NCI-H2171 treated with DMSO at 0.1 percent for 48 hours (cell line): ENCODE measurements around the gene DLG2.
A peak's percentile ranks its signal among the peaks of the same experiment; 100 is the strongest.

Source experiments
- DNase-seq: peaks from one replicate; lab custom pipeline; 2025; lab: John Stamatoyannopoulos, UW

The DLG2 gene

DNA sequence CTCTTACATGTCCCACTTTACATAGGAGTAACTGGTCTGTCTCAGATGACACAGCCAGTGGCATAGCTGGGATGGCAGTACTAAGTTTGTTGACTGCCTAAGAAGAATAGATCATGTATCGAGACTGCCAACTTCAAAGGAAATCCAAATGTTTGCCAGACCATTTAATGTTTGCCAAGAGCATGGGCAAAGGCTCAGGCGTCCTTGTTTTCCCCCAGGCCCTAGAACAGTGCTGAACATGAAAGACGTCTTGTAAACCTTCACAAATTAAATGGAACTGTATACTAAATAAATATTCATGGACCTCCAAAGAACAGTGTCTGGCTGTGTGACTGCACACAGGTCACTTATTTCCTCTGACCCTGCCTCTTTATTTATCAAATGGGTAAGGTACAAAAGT, 2106.3 kb downstream of the DLG2 start:
- no peak for DNase-seq

DNA sequence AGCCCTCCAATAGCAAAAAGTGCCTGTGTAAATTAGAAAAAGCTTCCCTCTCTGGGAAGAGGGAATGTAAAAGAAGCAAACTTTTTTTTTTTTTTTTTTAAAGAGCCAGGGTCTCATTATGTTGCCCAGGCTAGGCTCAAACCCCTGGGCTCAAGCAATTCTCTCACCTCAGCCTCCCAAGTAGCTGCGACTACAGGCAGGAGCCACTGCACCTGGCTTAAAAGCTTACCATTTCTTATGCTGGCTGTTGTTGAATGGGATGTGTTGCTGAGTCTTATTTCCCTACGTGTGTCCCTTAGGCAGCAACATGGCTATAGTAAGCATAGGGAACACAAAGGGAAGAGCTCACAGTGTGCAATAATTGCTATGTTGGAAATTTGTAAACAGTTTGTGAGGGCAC, 2115.5 kb downstream of the DLG2 start:
- no peak for DNase-seq

DNA sequence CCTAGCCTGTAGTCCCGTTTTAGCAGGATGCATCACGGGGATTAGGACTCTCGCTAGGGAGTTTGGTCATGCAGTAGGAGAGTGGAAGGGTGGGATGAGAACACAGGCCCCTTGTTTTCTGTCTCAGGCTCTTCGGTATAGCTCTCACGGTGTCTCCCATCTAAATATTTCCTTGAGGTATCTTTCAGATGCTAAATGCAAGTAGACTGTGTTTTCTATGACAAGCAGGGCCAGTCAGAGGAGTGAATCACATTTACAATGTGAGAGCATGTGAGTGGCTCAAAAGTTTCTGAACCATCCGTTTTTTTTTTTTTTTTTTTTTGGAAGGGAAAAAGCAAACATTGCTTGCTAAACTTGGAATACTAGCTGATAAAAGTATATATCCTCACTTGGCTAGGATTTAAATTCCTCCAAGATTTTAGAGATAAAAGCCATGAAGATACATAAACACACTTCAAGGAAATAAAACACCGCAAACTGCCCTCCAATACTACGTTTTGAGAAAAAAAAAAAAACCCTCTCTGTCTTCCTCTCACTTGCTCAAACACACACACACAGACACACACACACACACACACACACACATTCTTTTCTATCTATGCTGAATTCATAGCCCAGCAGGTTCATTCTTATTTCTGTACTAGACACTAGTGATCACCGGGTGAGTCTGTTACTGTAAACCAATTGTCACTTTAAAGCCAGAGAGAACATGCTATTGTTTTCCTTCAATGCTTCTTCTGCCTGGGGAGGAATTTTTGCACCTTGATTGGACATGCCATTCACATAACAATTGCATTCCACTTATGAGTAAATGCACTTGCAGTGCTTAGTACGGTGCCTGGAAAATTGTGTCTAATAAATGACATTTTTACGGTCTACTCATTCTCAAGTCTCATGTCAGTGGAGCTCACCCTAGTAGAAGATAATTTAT, 2116.3 kb downstream of the DLG2 start:
- DNase-seq, result no peak

DNA sequence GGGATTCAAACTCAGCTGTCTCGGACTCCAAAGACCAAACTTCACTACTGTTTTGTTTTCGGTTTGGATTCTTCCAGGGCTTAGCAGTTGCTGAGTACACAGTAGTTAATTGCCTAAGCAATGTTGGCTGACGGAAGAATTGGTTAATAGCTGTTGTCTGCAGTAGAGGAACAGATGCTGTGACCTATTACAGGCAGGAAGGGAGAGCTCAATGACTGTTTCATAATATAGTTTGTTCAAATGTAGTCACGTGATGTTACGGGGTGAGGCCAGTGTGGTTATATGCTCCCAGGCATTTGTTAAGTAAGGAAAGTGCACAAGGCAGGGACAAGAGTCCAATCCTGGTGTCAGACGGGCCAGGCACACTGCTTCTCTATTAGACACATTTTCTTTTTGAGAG, 2118.3 kb downstream of the DLG2 start:
- peak; percentile 40 for DNase-seq

DNA sequence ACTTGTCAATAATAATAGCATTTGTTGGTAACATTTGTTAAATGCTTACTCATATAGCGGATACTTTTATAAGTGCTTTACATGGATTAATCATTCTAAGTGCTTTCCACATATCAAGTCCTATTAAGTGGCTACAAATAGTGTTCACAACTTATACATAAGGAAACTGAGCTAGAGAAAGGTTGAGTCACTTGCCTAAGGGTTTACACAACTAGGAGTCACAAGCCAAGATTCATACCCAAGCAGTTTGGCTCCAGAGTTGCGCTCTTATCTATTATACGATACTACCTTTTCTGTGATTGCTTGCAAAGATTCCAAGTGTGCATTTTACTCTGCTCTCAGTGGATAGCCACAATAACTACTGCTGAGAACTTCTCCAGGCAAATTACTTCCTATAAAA, 2125.1 kb downstream of the DLG2 start:
- no peak for DNase-seq

DNA sequence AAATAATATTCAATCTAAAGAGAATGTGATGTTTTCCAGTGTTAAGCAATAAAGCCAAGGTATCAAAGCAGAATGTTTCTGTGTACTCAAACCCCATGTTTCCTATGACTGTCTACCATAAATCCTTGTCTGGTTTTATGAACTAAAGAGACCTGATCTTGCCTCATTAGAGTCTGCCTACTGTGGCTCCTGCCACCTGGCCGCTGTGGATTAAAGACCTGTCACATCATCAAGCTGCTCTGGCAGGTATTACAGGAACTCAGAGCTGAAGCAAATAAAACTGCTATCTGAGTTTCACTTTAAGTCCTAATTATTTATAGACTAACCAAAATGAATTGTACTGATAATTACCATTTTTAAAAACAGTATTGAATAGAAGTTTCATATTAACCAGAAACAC, 2133.2 kb downstream of the DLG2 start:
- DNase-seq, result no peak

DNA sequence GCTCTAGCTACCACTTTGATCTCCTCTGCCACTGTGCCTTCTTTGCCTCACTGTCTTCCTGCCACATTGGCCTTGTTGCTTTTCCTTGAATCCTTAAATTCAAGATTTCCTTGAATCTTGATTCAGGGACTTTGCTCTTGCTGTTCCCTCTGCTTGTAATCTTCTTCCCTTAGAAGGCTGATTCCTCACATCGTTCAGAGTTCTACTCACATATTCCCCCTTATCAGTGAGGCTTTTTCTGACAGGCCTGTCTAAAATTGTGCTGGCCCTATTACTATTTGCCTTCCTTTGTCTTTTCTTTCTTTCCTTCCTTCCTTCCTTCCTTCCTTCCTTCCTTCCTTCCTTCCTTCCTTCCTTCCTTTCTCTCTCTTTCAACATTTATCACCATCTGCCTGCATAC, 2134.1 kb downstream of the DLG2 start:
- DNase-seq, result no peak

DNA sequence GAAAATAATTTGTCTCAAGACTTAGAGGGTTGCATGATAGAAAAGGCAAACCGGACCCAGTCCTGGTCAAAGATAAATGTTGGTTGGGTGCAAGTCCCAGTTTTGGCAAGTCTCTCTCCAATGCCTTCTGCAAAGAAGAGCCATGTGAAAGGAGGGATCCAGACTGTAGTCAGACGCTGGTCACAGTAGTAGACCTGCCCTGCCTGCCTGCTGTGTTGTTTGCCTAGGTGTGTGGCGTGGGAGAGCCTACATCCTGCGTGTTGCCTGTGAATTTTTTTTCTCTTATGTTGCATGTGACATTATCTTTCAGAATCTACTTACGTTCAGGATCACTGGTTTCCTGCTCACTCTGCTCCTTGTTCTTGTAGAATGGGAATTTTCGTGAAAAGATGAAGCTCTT, 2143.3 kb downstream of the DLG2 start:
- no peak for DNase-seq

DNA sequence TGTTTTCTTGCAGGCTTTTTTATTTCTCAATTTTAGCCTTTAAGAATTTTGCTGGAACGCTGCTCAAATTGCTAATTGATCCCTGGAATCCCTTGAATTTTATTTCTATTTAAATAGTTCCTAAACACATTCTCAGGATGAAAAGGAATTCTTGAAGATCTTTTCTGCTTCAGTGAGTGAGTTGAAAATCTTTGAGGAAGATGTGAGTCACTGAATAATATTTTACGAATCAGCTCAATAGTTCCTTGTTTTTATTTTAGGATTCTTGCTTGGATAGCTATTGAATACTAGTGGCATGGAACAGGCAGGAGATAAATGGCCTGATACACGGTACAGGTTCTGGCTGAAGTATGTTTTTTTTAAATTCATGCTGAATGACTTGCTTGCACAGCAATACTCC, 2146.3 kb downstream of the DLG2 start:
- no peak for DNase-seq

DNA sequence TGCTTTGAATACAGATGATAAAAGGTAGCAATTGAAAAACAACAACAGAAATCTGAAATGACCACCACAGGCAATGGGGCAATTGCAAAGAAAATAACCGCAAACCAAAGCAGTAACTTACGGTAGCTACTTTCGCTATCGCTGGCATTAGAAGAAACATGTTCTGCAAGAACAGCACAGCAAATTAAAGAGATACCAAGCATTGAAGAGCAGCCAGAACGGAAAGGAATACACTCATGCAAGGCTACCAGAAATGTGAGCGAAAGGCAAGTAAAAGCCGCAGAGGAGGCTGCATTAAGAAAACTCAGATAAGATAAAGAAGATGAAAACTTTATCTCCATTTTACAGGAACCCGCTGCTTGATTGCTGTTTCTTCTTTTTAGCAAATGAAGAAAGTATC, 2146.9 kb downstream of the DLG2 start:
- no peak for DNase-seq

DNA sequence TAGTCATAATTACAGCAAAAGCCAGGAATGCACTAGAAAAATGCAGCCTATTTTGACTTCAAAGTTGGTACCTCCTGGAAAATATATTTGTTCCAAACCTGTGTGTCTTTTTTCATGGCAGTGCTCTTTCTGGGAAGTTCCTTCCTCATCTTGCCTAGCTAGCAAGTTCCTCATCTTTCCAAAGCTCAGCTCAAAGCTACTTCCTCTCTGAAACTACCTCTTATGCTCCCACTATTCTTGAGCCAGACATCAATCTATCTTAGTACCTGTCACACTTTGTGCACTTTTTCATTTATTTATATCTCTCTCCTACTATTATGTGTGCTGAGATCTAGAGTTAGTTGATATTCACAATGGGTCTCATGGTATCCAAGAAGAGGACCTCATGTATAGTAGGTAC, 2149.4 kb downstream of the DLG2 start:
- no peak for DNase-seq

DNA sequence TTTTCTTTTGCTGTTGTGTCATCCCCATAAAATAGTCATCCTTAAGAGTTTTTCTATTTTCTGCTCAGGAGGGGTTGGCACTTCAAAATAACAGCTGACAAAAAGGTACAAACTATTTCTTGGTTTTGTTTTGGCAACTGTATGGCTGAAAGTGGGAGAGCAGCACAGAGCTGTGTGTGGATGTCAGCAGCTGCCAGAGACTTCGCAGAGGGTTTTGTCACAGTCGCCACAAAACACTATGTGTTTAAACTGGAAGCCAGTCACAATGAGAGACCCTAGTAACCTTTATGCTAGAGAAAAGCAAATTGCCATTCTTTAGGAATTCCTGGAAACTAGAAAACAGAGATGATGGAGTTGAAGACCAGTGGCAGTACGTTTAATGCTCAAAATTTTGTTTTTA, 2151.4 kb downstream of the DLG2 start:
- no peak for DNase-seq

DNA sequence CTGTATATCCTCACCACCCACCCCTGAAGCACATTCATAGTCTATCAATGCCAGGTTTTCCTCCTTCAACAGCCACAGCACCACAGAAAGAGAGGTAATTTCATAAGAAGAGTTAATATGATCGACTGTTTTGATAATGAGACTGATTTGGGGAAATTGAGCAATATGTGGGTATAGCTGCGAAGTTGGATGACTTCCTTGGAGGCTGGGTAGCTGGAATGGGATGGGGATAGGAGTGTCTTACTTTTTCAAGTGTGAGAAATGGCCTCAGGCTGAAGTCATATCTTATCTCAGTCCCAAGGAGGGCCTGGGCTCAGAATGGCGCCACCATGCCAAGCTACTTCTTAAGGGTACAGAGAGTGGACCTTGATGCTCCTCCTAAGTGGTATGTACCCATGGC, 2153.4 kb downstream of the DLG2 start:
- DNase-seq, result no peak

DNA sequence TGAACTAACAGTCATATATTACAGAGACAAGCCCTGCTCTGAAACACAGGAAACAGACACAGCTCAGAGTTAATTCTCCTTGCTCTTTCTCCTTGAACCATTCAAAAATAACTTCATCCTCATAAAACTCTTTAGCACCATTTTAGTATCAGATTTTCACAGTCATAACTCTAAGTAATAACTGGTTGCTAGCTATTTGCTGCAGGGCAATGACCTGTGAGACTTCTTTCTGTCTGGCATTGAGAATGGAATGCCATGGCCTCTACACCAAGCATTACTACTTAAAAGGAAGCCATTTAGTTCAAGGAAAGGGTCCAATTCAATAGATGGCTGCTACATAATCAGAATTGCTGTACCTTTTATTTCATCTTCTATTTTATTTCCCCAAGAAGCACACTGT, 2154.3 kb downstream of the DLG2 start:
- no peak for DNase-seq

DNA sequence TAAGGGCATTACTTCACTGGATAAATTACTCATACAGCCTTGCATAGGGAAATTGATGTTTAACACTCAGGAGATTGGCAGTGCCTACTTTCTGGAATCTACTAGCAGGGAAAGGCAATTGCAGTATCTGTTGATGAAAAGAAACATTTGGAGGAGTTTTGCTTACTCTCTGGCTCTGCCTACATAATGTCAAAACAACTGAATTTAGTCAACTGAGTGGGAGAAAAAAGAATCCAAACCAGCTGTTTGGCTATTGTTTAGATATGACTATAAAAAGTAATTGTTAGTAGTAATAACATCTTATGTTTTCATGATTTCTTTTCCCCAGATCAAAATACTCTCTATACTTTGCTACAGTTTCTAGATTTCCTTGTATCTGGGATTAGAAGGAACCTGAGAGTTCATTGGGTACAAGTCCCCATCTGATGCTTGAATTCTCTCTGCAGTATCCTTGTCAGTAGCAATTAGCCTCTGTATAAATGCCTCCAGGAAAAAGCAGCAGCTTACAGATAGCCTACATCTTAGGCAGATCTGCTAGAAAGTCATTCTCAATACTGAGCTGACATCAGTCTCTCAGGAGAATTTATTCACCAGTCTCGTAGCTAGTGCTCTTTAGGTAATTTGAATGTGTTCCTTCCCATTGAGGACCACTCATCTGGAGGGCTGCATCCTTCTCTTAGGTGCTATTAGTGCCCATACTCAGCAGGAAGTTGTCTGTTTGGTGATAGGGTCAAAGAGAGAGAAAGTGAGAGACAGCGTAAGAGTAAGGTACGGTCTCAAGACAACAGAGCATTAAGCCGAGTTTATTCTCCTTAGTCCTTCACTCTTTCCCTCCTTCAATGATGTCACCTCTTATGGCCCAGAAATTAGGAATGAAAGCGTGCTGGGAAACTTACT, 2155.1 kb downstream of the DLG2 start:
- DNase-seq, result no peak

DNA sequence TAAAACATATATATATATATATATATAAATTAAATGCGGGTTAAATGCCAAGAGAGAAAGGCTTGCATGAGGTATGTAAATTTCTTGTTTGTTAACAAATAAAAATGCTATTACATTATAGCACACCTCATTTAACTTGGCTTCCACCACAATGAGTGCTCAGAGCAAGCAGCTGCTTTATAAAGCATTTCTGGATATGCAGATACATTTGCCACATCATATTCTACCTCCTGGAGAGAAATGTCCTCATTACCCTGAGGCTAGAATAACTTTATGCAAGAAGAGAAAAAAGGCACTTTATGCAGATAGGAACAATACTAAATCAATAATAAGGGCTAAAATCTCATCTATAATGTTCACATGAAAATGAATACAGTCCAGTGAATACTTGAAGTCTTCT, 2159.3 kb downstream of the DLG2 start:
- no peak for DNase-seq

DNA sequence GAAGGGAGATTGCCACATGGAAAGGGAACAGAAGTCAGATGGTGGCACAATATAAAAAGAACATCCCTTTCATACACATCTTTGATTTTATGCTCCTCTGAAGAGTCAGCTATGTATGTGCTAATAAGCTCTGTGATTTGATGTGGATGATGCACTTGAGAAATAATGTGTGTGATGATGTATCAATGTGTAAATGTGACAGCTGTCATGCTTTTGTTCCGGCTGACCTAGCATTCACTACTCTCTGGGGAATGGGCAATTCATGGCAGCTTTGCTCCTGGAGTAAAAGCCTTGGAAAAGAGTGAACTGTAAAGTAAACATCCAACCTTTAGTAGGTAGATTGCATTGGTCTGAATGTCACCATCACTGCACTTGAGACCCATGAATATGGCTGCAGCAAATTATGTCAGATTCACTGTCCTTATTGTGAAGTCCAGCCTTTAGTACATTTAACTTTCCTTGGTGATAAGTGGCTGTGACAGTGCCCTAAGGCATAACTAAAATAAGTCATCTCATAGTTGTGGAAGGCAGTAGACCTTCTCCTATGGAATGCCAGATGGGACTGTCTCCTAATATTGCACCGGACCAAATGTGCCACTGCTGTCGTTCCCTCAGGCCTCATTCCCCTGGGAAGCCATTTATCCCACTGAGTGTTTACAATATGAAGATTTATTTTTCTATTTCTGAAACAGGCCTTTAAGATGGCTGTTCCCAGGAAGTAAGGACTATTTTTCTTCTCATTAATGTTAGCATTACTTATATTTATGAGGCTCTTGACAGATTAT, 2162.8 kb downstream of the DLG2 start:
- DNase-seq, result peak; percentile 89

DNA sequence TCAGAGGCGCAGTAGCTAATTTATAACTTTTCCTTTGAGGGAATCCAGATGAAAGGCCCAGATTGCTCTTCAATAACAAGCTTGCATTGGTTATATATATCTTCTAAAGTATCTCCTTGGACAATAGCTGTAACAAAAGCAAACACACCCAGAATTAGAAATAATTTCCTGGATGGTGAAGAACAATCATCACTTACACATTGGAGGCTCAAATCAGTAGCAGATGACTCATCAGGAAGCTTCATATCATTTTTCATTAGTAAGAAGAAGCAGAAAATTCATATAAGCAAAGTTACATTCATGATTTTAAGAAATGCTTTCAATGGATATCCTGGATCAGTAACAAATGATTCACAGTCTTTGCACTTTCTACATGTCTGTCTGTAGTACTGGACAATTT, 2167.3 kb downstream of the DLG2 start:
- DNase-seq, result no peak

DNA sequence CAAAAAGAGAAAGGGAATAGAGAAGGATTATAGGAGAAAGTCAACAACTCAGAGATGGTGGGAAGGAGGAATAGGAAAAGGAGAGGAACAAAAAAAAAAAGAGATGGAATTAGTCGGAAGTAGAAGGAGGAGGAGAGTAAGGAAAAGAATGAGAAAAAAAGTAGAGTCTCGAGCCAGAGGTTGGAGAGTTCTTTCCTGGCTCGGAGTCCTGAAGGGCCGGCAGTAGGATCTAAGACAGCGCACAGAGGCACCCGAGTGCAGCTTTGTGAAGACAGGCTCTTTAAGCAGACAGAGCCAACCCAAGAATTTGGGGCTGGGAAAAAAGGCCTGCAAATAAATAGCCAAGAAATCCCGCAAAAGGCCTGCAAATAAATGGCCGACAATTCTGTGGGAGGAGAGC, 2170.6 kb downstream of the DLG2 start:
- no peak for DNase-seq

DNA sequence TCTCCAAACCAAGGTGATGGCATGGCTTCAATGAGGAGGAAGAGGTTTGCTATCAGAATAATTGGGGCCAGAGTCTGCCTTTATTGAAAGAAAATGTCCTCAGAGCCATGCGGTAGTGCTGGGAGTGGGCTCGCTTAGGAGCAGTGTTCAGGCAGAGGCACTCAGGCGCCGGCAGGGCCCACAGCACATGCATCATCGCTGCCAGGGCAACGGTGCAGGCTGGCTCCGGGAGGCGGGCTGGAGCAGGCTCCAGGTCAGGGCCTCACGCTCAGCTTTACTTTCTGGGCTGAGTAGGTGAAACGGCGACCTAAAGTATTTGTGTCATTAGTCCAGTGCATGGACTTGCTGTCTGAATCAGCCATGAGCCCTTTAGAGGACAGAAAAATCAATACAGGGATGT, 2171.1 kb downstream of the DLG2 start:
- no peak for DNase-seq

DNA sequence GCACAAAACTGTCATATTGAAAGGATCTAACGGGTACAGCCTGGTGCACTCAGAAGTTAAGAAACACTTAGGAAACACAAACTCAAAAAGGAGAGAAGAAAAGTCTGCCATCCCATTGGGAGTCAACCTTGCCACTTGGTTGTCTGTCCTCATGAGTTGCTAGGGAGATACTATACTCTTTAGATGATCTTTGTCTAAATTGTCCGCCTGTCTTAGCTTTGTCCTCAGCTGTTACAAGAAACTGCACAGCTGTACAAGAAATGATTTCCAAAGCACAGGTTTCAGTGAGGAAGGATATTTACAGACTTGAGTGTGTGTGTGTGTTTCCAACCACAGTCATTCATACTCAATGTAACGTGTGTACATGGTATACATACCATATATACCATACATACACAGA, 2171.8 kb downstream of the DLG2 start:
- no peak for DNase-seq

DNA sequence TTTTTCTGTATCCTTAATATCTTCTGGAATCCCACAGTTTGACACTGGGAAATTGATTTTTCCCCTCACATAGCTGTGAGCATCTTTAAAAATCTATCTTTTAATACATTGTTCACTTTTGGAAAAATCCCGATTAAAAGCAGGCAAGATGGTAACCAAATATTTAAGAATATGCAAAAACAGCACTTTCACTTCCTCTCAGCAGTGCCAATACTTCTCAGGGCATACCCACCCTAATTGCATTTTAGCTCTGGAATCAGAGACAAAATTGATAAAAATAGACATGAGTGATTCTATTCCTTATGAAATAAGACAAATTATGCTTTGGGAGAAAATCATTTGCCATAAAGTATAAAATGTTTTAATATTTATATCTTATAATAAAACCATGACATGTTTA, 2172.5 kb downstream of the DLG2 start:
- DNase-seq, result no peak
